Esophagus squamous epithelium (tissue), 4 donors: ENCODE data around the gene WWTR1.

Source experiments
- POLR2A ChIP-seq, 4 donors: fragments of 450-650 bp; IDR thresholded peaks; one replicate each; pipeline ENCODE4 v1.6.1; 2017; ENCODE audit warnings: antibody characterized with exemption in 4 of 4, mild to moderate bottlenecking in 4 of 4, moderate library complexity in 3 of 4
- TF ChIP-seq, protein P1 (sequence below), 6 experiments: fragments of 450-650 bp in 4 of 6; fragments of 200-600 bp in 2 of 6; sonication (generic) in 2 of 6; IDR thresholded peaks; one replicate each; pipeline ENCODE4 v1.5.1; 2016 to 2019; ENCODE audit warnings: antibody characterized with exemption in 6 of 6, mild to moderate bottlenecking in 4 of 6, moderate library complexity in 4 of 6

DNA sequence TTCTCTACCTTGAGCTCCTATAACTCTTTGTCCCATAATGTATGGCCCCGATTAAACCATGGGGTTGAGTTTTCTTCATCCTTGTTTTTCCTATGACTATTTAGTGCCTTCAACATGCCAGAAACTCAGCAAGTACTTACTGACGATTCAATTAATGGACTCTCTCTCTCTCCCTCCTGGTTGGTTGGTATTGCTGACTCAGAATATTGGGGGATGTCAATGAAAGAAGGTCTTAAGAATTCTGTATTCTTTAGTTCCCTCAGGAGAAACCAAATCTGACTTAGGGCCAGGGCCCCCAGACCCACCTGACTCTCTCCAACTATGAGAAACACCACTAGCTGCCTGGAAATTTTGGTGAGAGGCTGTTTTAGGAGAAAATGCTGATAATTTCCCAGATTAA is 142.6 kb downstream of the WWTR1 start:
- TF ChIP-seq, protein P1, sequence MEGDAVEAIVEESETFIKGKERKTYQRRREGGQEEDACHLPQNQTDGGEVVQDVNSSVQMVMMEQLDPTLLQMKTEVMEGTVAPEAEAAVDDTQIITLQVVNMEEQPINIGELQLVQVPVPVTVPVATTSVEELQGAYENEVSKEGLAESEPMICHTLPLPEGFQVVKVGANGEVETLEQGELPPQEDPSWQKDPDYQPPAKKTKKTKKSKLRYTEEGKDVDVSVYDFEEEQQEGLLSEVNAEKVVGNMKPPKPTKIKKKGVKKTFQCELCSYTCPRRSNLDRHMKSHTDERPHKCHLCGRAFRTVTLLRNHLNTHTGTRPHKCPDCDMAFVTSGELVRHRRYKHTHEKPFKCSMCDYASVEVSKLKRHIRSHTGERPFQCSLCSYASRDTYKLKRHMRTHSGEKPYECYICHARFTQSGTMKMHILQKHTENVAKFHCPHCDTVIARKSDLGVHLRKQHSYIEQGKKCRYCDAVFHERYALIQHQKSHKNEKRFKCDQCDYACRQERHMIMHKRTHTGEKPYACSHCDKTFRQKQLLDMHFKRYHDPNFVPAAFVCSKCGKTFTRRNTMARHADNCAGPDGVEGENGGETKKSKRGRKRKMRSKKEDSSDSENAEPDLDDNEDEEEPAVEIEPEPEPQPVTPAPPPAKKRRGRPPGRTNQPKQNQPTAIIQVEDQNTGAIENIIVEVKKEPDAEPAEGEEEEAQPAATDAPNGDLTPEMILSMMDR (IDR thresholded peaks at IDR 0.05): no peak
- TF ChIP-seq POLR2A (IDR thresholded peaks at IDR 0.05): no peak
